PC-9 (cell line): ENCODE measurements around the gene RTKN2. TPM values are rescaled to one million over a fixed set of nuclear protein-coding genes. Genes with fewer than 3 reads are reported as not detected.

Source experiments
- BruUV-seq: library from RNA; stranded (reverse); fragments of 400-500 nt; replicated peaks from 2 replicates; lab custom pipeline; 2021; lab: Mats Ljungman, UMichigan
- CTCF ChIA-PET: fragments of 300-600 bp; sonication (Branson Sonifier 250); formaldehyde crosslinking; loops from one replicate; lab custom pipeline; 2022; ENCODE audit warnings: antibody characterized with exemption; lab: Charles Lee
- POLR2A ChIA-PET: fragments of 300-600 bp; sonication (Branson Sonifier 250); formaldehyde crosslinking; loops from one replicate; lab custom pipeline; 2022; ENCODE audit warnings: antibody characterized with exemption; ENCODE audit not compliant: unreplicated experiment; lab: Charles Lee
- DNase-seq, 2 experiments: peaks; one replicate each; pipeline versions ENCODE4 v3.0.0 to v3.0.0-alpha.2; 2015 to 2022; ENCODE audit warnings: mixed read lengths in 1 of 2
- H2AFZ ChIP-seq: fragments of 200-600 bp; sonication (generic); 2 replicates; pipeline ENCODE4 v1.8.1; 2017; ENCODE audit warnings: antibody characterized with exemption
- H3F3A ChIP-seq: fragments of 200-600 bp; sonication (generic); 2 replicates; pipeline ENCODE4 v1.8.1; 2017; ENCODE audit warnings: antibody characterized with exemption, mild to moderate bottlenecking, low read depth; ENCODE audit not compliant: insufficient read depth
- H3K27ac ChIP-seq: fragments of 200-600 bp; sonication (generic); 2 replicates; pipeline ENCODE4 v1.6.1; 2016; ENCODE audit warnings: mixed run types
- H3K27me3 ChIP-seq: fragments of 200-600 bp; sonication (generic); 2 replicates; pipeline ENCODE4 v1.6.1; 2016; ENCODE audit warnings: low read depth, mixed run types; ENCODE audit not compliant: insufficient read depth
- H3K36me3 ChIP-seq: fragments of 200-600 bp; sonication (generic); 2 replicates; pipeline ENCODE4 v1.6.1; 2016; ENCODE audit warnings: low read depth, mixed run types
- H3K4me1 ChIP-seq: fragments of 200-600 bp; sonication (generic); replicated peaks from 2 replicates; pipeline ENCODE4 v1.6.1; 2016; ENCODE audit warnings: mixed run types; ENCODE audit not compliant: insufficient read depth
- H3K4me2 ChIP-seq: fragments of 200-600 bp; sonication (generic); 2 replicates; pipeline ENCODE4 v1.6.1; 2017; ENCODE audit warnings: mixed run types
- H3K4me3 ChIP-seq: fragments of 200-600 bp; sonication (generic); 2 replicates; pipeline ENCODE4 v1.6.1; 2016; ENCODE audit warnings: mixed run types
- H3K79me2 ChIP-seq: fragments of 200-600 bp; sonication (generic); 2 replicates; pipeline ENCODE4 v1.6.1; 2017; ENCODE audit warnings: low read depth, mixed run types
- H3K9me2 ChIP-seq: fragments of 200-600 bp; sonication (generic); 2 replicates; pipeline ENCODE4 v1.8.1; 2017; ENCODE audit warnings: mild to moderate bottlenecking; ENCODE audit not compliant: insufficient read depth
- H3K9me3 ChIP-seq: fragments of 200-600 bp; sonication (generic); 2 replicates; pipeline ENCODE4 v1.8.1; 2016; ENCODE audit warnings: low read depth; ENCODE audit not compliant: insufficient read depth
- H4K20me1 ChIP-seq: fragments of 200-600 bp; sonication (generic); 2 replicates; pipeline ENCODE4 v1.8.1; 2017; ENCODE audit not compliant: insufficient read depth
- CTCF ChIP-seq: fragments of 200-600 bp; sonication (generic); conservative IDR thresholded peaks from 2 replicates; pipeline ENCODE4 v1.6.1; 2017; ENCODE audit warnings: mixed run types, antibody characterized with exemption, mild to moderate bottlenecking, moderate library complexity
- EZH2 ChIP-seq: fragments of 200-600 bp; sonication (generic); IDR thresholded peaks from 2 replicates; pipeline ENCODE4 v1.8.0; 2017; ENCODE audit warnings: antibody characterized with exemption, low read depth
- intact Hi-C: fragments of 100-400 bp; cut with micrococcal nuclease; formaldehyde crosslinking; loops from one replicate; pipeline ENCODE4 v1.10.0; 2022; ENCODE audit not compliant: unreplicated experiment
- total RNA-seq: library from RNA; stranded (reverse); gene quantifications from 2 replicates; pipeline ENCODE4 v1.2.3, GENCODE V29; 2021

RTKN2 gene
- total RNA-seq, 1 experiment from 2014 or later = 18.5 TPM

GRCh38 chr10:62278441-62278910 is 9.8 kb upstream of the RTKN2 start:
- Histone ChIP-seq H3K4me2 (no peak overlapping the region), H3K4me3 (no peak overlapping the region), H3K9me3 (no peaks in the 10 kb centered on the region), H3K79me2 (no peaks in the 10 kb centered on the region), H2AFZ (no peak overlapping the region), H3K4me1 (no peaks in the 10 kb centered on the region), H3F3A (no peaks in the 10 kb centered on the region), H3K36me3 (no peaks in the 10 kb centered on the region), H3K27ac (no peak overlapping the region), H4K20me1 (no peaks in the 10 kb centered on the region), H3K27me3 (no peaks in the 10 kb centered on the region), H3K9me2 (0 out of 2 replicates have a peak, but pooled peaks cover 8% of the 10 kb centered on the region)
- ChIA-PET CTCF (no interaction called here), POLR2A (no interaction called here)
- TF ChIP-seq EZH2 = no peak
- TF ChIP-seq CTCF = no peak
- intact Hi-C loops = no loop called here
- peak in 1 of 2 experiments; percentile 59 for DNase-seq
- BruUV-seq = no TSS peak

- H3K4me2 ChIP-seq = no peak overlapping the region
- H3K27ac ChIP-seq = no peak overlapping the region
- intact Hi-C loops = no loop called here
- no peaks in the 10 kb centered on the region for H4K20me1 ChIP-seq
- CTCF ChIA-PET = no interaction called here
- POLR2A ChIA-PET = no interaction called here
- no peaks in the 10 kb centered on the region for H3K27me3 ChIP-seq
- no peaks in the 10 kb centered on the region for H3F3A ChIP-seq
- no peaks in the 10 kb centered on the region for H3K4me1 ChIP-seq
- no TSS peak for BruUV-seq
- no peak overlapping the region for H2AFZ ChIP-seq
- 0 out of 2 replicates have a peak, but pooled peaks cover 8% of the 10 kb centered on the region for H3K9me2 ChIP-seq
- no peaks in the 10 kb centered on the region for H3K9me3 ChIP-seq
- H3K36me3 ChIP-seq = no peaks in the 10 kb centered on the region
- no peak for TF ChIP-seq CTCF
- no peak for TF ChIP-seq EZH2
- DNase-seq = no peak
- H3K4me3 ChIP-seq = no peak overlapping the region
- no peaks in the 10 kb centered on the region for H3K79me2 ChIP-seq
These were observed 9.3 kb upstream of the RTKN2 start for GRCh38 chr10:62277971-62278370.

GRCh38 chr10:62270020-62270419 is 1.4 kb upstream of the RTKN2 start:
- H3K9me3 ChIP-seq = no peaks in the 10 kb centered on the region
- no peak overlapping the region for H2AFZ ChIP-seq
- no peaks in the 10 kb centered on the region for H3K36me3 ChIP-seq
- CTCF ChIA-PET = no interaction called here
- no TSS peak for BruUV-seq
- H3K79me2 ChIP-seq = peaks cover 30% of the 10 kb centered on the region
- no peak for TF ChIP-seq CTCF
- TF ChIP-seq EZH2 = no peak
- no peak overlapping the region for H3K4me3 ChIP-seq
- no peak for DNase-seq
- H3K4me1 ChIP-seq = peaks cover 25% of the 10 kb centered on the region
- no peak overlapping the region for H3K4me2 ChIP-seq
- H3K27ac ChIP-seq = no peak overlapping the region
- no peaks in the 10 kb centered on the region for H3K9me2 ChIP-seq
- no peaks in the 10 kb centered on the region for H4K20me1 ChIP-seq
- H3K27me3 ChIP-seq = no peaks in the 10 kb centered on the region
- POLR2A ChIA-PET = interaction anchor here (0.7 kb wide), 1 partner anchor 164 kb away, joined by 9 read pairs; no protein-coding TSS in a partner anchor
- H3F3A ChIP-seq = peaks cover 10% of the 10 kb centered on the region; the same call in 1 of the 2 replicates
- intact Hi-C loops = no loop called here
